B cell (primary cell): ENCODE measurements around the gene CCDC34. TPM values are rescaled to one million over a fixed set of nuclear protein-coding genes. Genes with fewer than 3 reads are reported as not detected.

Experiments
- ATAC-seq: fragments of 200-7000 bp; cut with Tn5 transposase; one replicate; pipeline ENCODE4 v1.10.0; 2021; ENCODE audit warnings: low read depth, mild to moderate bottlenecking, moderate number of reproducible peaks, moderate library complexity
- CTCF ChIA-PET: fragments of 350-600 bp; sonication (Branson Sonifier 250); formaldehyde crosslinking; loops from one replicate; lab custom pipeline; 2021; ENCODE audit warnings: antibody characterized with exemption, inconsistent platforms; lab: Charles Lee
- POLR2A ChIA-PET: fragments of 350-600 bp; sonication (Branson Sonifier 250); formaldehyde crosslinking; loops from one replicate; lab custom pipeline; 2021; ENCODE audit warnings: antibody characterized with exemption; lab: Charles Lee
- DNase-seq: peaks from one replicate; pipeline ENCODE4 v3.0.0; 2013
- H2AFZ ChIP-seq: 2 replicates; pipeline ENCODE4 v1.6.1; 2012; ENCODE audit warnings: mild to moderate bottlenecking, low read depth, low read length; ENCODE audit not compliant: insufficient read depth, poor library complexity, severe bottlenecking
- H3K27ac ChIP-seq, 2 donors: 1 replicate in 1 of 2; 2 replicates in 1 of 2; pipeline ENCODE4 v1.5.1; 2012 to 2013; ENCODE audit warnings: low read length in 2 of 2, mild to moderate bottlenecking in 2 of 2, moderate library complexity in 1 of 2
- H3K27me3 ChIP-seq, 4 experiments: fragments of 200-600 bp in 1 of 4; sonication (generic) in 1 of 4; replicated peaks in 1 of 4; 1 replicate in 2 of 4; 2 replicates in 2 of 4; pipeline versions ENCODE4 v1.6.1 to v1.7.0; 2013 to 2016; ENCODE audit warnings: low read length in 3 of 4, mild to moderate bottlenecking in 2 of 4, mixed read lengths in 1 of 4, moderate library complexity in 1 of 4; ENCODE audit not compliant: insufficient read depth in 4 of 4, control insufficient read depth in 3 of 4; ENCODE audit errors: control extremely low read depth in 1 of 4
- H3K36me3 ChIP-seq, 2 experiments: replicated peaks in 1 of 2; 1 replicate in 1 of 2; 2 replicates in 1 of 2; pipeline versions ENCODE4 v1.6.1 to v1.7.1; 2013; ENCODE audit warnings: low read length in 1 of 2; ENCODE audit not compliant: insufficient read depth in 2 of 2, control insufficient read depth in 1 of 2; ENCODE audit errors: control extremely low read depth in 1 of 2, extremely low read depth in 1 of 2
- H3K4me1 ChIP-seq, 2 donors: fragments of 200-600 bp in 1 of 2; sonication (generic) in 1 of 2; 1 replicate in 1 of 2; 2 replicates in 1 of 2; pipeline versions ENCODE4 v1.5.1 to v1.6.1; 2013 to 2017; ENCODE audit warnings: low read length in 2 of 2; ENCODE audit not compliant: control insufficient read depth in 2 of 2, insufficient read depth in 2 of 2
- H3K4me2 ChIP-seq: replicated peaks from 2 replicates; pipeline ENCODE3; 2012; ENCODE audit warnings: mild to moderate bottlenecking, low read depth, low read length; ENCODE audit not compliant: poor library complexity, severe bottlenecking
- H3K4me3 ChIP-seq, 5 experiments: fragments of 200-600 bp in 1 of 5; sonication (generic) in 1 of 5; 1 replicate in 3 of 5; 2 replicates in 2 of 5; pipeline versions ENCODE4 v1.5.1 to v1.7.0; 2011 to 2016; ENCODE audit warnings: low read length in 4 of 5, mild to moderate bottlenecking in 4 of 5, low read depth in 2 of 5, control low read depth in 1 of 5, moderate library complexity in 1 of 5; ENCODE audit not compliant: insufficient read depth in 1 of 5; ENCODE audit errors: control extremely low read depth in 1 of 5, extremely low read depth in 1 of 5
- H3K79me2 ChIP-seq: fragments of 200-600 bp; sonication (generic); one replicate; pipeline ENCODE4 v1.6.0; 2016; ENCODE audit warnings: low read length; ENCODE audit not compliant: control insufficient read depth, insufficient read depth
- H3K9ac ChIP-seq: fragments of 200-600 bp; sonication (generic); 2 replicates; pipeline ENCODE4 v1.6.1; 2017; ENCODE audit warnings: mild to moderate bottlenecking, low read length, moderate library complexity
- H3K9me3 ChIP-seq, 3 donors: one replicate each; pipeline versions ENCODE4 v1.6.1 to v1.7.1; 2013; ENCODE audit warnings: low read length in 2 of 3; ENCODE audit not compliant: control insufficient read depth in 2 of 3, insufficient read depth in 1 of 3; ENCODE audit errors: control extremely low read depth in 1 of 3
- H4K20me1 ChIP-seq: 2 replicates; pipeline ENCODE4 v1.6.0; 2012; ENCODE audit warnings: mild to moderate bottlenecking, low read length; ENCODE audit not compliant: insufficient read depth, control insufficient read depth, poor library complexity, severe bottlenecking
- H3K27ac Mint-ChIP-seq: one replicate; pipeline ENCODE4 v1.8.0; 2021; ENCODE audit warnings: mixed read lengths
- H3K27me3 Mint-ChIP-seq: one replicate; pipeline ENCODE4 v1.8.0; 2021; ENCODE audit warnings: mixed read lengths
- H3K4me1 Mint-ChIP-seq: one replicate; pipeline ENCODE4 v1.8.0; 2021; ENCODE audit warnings: mixed read lengths
- H3K4me3 Mint-ChIP-seq: one replicate; pipeline ENCODE4 v1.8.0; 2021; ENCODE audit warnings: mixed read lengths
- H3K9me3 Mint-ChIP-seq: one replicate; pipeline ENCODE4 v1.8.0; 2022; ENCODE audit warnings: mixed read lengths; ENCODE audit not compliant: insufficient read depth
- CTCF ChIP-seq: fragments of 200-600 bp; IDR thresholded peaks from one replicate; pipeline ENCODE4 v1.8.0; 2022; ENCODE audit warnings: antibody characterized with exemption, mild to moderate bottlenecking
- EZH2 ChIP-seq: IDR thresholded peaks from 2 replicates; pipeline ENCODE4 v1.6.1; 2012; ENCODE audit warnings: borderline replicate concordance, low read depth, mild to moderate bottlenecking, moderate library complexity, low read length; ENCODE audit not compliant: insufficient read depth, poor library complexity, severe bottlenecking
- WGBS: methylation state at CpG from one replicate; pipeline ENCODE4 v1.1.5; 2013; ENCODE audit warnings: missing lambda C conversion rate; ENCODE audit not compliant: insufficient coverage; 5-methylcytosine and 5-hydroxymethylcytosine counted together
- intact Hi-C: fragments of 100-400 bp; cut with micrococcal nuclease; formaldehyde crosslinking; loops from one replicate; pipeline ENCODE4 v1.10.0; 2022
- polyA plus RNA-seq: library from polyadenylated mRNA; depleted of rRNA; stranded (reverse); fragments of >200 nt; gene quantifications from 2 replicates; pipeline ENCODE4 v1.2.3, GENCODE V29; 2012
- total RNA-seq, 2 donors: library from RNA; stranded (reverse); fragments of 120-200 nt in 1 of 2; gene quantifications; 1 replicate in 1 of 2; 2 replicates in 1 of 2; pipeline versions ENCODE4 v1.2.3 to v1.2.4, GENCODE V29; 2013 to 2022

The CCDC34 gene
- total and polyA plus RNA-seq, 2 donors (not counting 1 experiment from before 2014, with no cell fraction given) = 0.94 to 4.1 TPM

GRCh38 chr11:27354359-27354965 lies 8.6 kb downstream of the CCDC34 start:
- H3K4me1 Mint-ChIP-seq = no peaks in the 10 kb centered on the region
- no peak overlapping the region for H3K4me3 Mint-ChIP-seq
- H3K36me3 ChIP-seq = no peaks in the 10 kb centered on the region
- H4K20me1 ChIP-seq = no peaks in the 10 kb centered on the region
- H3K4me1 ChIP-seq = no peaks in the 10 kb centered on the region
- H3K4me2 ChIP-seq = no peak overlapping the region
- WGBS = 33% methylated on average over 1 of the region's 5 CpGs
- intact Hi-C loops = no loop called here
- no peaks in the 10 kb centered on the region for H3K9me3 Mint-ChIP-seq
- H3K27ac ChIP-seq = no peak overlapping the region
- H3K27ac Mint-ChIP-seq = no peak overlapping the region
- H3K9ac ChIP-seq = no peak overlapping the region
- no peak for DNase-seq
- H3K27me3 ChIP-seq = no peaks in the 10 kb centered on the region
- no peaks in the 10 kb centered on the region for H3K9me3 ChIP-seq
- no peaks in the 10 kb centered on the region for H3K79me2 ChIP-seq
- ATAC-seq = no peak
- POLR2A ChIA-PET = no interaction called here
- TF ChIP-seq CTCF (no peak), EZH2 (no peak)
- no peaks in the 10 kb centered on the region for H3K27me3 Mint-ChIP-seq
- H2AFZ ChIP-seq = no peak overlapping the region
- H3K4me3 ChIP-seq = no peak overlapping the region
- CTCF ChIA-PET = no interaction called here

- Histone ChIP-seq H3K4me2 (no peak overlapping the region), H3K79me2 (no peaks in the 10 kb centered on the region), H2AFZ (no peak overlapping the region), H3K27ac (no peak overlapping the region), H3K27me3 (no peaks in the 10 kb centered on the region), H3K36me3 (no peaks in the 10 kb centered on the region), H3K9me3 (no peaks in the 10 kb centered on the region), H3K4me3 (no peak overlapping the region), H3K9ac (no peak overlapping the region), H4K20me1 (no peaks in the 10 kb centered on the region), H3K4me1 (no peaks in the 10 kb centered on the region)
- CTCF ChIA-PET = no interaction called here
- H3K27me3 Mint-ChIP-seq = no peaks in the 10 kb centered on the region
- intact Hi-C loops = no loop called here
- ATAC-seq = no peak
- no peak for DNase-seq
- H3K4me3 Mint-ChIP-seq = no peak overlapping the region
- WGBS = no CpG with 5 or more reads among the region's 2 CpGs
- no peak overlapping the region for H3K27ac Mint-ChIP-seq
- TF ChIP-seq CTCF (no peak), EZH2 (no peak)
- POLR2A ChIA-PET = no interaction called here
- no peaks in the 10 kb centered on the region for H3K9me3 Mint-ChIP-seq
- H3K4me1 Mint-ChIP-seq = no peaks in the 10 kb centered on the region
Measured at GRCh38 chr11:27353593-27354358, 9.2 kb downstream of the CCDC34 start.
